ENCODE data around the gene ZKSCAN5.
A peak's percentile ranks its signal among the peaks of the same experiment; 100 is the strongest.

ZKSCAN5 gene

DNA sequence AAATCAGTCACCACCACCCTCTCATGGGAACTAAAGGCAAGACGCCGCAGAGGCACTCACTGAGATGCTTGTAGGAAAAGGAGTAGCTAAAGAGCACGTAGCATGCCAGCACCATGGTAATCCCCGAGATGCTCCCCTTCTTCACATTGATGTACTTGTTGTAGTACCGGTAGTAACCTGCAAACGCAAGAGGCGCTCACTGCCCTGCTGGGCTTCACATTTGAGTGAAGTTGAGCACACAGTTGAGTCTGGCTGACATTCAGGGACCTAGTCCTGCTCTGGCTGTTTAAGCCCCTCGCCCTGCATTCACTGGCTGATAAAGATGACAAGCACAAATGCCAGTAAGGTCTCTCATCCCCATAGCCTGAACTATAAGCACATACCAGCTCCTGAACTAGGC, 45.4 kb upstream of the ZKSCAN5 start:
- TF ChIP-seq, protein P1, sequence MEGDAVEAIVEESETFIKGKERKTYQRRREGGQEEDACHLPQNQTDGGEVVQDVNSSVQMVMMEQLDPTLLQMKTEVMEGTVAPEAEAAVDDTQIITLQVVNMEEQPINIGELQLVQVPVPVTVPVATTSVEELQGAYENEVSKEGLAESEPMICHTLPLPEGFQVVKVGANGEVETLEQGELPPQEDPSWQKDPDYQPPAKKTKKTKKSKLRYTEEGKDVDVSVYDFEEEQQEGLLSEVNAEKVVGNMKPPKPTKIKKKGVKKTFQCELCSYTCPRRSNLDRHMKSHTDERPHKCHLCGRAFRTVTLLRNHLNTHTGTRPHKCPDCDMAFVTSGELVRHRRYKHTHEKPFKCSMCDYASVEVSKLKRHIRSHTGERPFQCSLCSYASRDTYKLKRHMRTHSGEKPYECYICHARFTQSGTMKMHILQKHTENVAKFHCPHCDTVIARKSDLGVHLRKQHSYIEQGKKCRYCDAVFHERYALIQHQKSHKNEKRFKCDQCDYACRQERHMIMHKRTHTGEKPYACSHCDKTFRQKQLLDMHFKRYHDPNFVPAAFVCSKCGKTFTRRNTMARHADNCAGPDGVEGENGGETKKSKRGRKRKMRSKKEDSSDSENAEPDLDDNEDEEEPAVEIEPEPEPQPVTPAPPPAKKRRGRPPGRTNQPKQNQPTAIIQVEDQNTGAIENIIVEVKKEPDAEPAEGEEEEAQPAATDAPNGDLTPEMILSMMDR (IDR thresholded peaks at IDR 0.05; ENCODE audit: unreplicated experiment in 3 of 3) = peak; percentile 5 to 31 (median 22)
- Mint-ChIP-seq H3K27ac (peak overlapping the region in 1 of 3 experiments; percentile 9), H3K36me3 (ENCODE audit: low read depth) (peaks cover 51% of the 10 kb centered on the region), H3K4me3 (no peak overlapping the region), H3K27me3 (ENCODE audit: low read depth) (no peaks in the 10 kb centered on the region), H3K4me1 (peaks cover 44% of the 10 kb centered on the region), H3K9me3 (no peaks in the 10 kb centered on the region)

DNA sequence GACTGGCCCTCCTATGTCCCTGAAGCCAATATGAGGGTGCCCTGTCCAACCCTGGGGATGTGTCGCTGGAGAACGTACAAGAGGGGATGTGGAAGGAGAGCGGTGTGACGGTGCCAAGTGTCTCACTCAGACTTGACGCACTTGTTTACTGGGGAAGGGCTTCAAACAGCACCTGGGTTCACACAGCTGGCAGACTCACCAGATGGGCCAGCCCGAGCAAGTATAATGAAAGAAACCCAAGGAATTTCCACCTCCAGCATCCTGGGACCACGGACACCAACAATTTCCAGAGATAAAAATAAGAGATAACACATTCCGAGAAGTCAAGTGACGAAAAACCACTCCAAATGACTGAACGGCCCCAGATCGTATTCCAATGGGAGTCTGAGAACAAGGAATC, 43.8 kb upstream of the ZKSCAN5 start:
- Mint-ChIP-seq H3K4me1 (peaks cover 46% of the 10 kb centered on the region), H3K27me3 (ENCODE audit: low read depth) (no peaks in the 10 kb centered on the region), H3K27ac (no peak overlapping the region), H3K9me3 (no peaks in the 10 kb centered on the region), H3K4me3 (peak overlapping the region in 2 of 3 experiments; percentile 11 to 16), H3K36me3 (ENCODE audit: low read depth) (peaks cover 53% of the 10 kb centered on the region)
- TF ChIP-seq, protein P1 (IDR thresholded peaks at IDR 0.05; ENCODE audit: unreplicated experiment in 3 of 3) = no peak

DNA sequence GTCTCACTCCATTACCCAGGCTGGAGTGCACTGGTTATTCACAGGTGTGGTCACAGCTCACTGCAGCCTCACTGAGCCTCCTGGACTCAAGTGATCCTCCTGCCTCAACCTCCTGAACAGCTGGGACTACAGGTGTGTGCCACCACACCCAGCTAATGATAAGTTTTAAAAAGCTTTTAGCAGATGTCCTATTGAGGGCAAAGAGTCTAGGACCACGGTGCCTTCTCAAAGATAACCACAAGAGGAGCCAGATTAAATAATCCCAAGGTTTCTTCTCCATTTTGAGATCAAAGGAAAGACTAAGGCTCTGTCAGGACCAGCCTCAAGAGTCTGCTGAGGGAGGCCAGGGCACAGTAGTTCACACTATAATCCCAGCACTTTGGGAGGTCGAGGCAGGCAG, 43.2 kb upstream of the ZKSCAN5 start:
- Mint-ChIP-seq H3K36me3 (ENCODE audit: low read depth) (peaks cover 51% of the 10 kb centered on the region), H3K27me3 (ENCODE audit: low read depth) (no peaks in the 10 kb centered on the region), H3K27ac (no peak overlapping the region), H3K4me3 (peak overlapping the region in 2 of 3 experiments; percentile 19 to 32), H3K4me1 (peaks cover 49% of the 10 kb centered on the region), H3K9me3 (no peaks in the 10 kb centered on the region)
- TF ChIP-seq, protein P1 (IDR thresholded peaks at IDR 0.05; ENCODE audit: unreplicated experiment in 3 of 3) = no peak

DNA sequence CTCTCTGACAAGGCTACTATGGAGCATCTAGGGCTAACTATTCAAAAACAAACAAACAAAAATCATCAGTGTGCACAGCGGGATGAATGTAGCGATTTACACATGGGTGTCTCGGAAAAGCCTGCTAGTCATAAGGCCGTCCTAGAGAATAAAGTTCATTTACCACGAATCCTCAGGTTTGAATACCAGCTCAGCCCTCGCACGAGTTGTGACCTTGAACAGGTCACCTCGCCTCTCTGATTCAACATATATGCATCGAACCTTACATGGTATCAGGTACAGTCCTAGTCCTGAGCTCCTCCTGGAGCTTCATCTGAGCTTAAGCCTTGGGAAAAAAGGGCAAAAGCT, 39.1 kb upstream of the ZKSCAN5 start:
- H3K4me3 Mint-ChIP-seq = peak overlapping the region; percentile 86 to 94 (median 93)
- H3K36me3 Mint-ChIP-seq (ENCODE audit: low read depth) = peaks cover 21% of the 10 kb centered on the region
- TF ChIP-seq, protein P1 (IDR thresholded peaks at IDR 0.05; ENCODE audit: unreplicated experiment in 3 of 3) = no peak
- no peaks in the 10 kb centered on the region for H3K9me3 Mint-ChIP-seq
- H3K27ac Mint-ChIP-seq = peak overlapping the region; percentile 85 to 97 (median 90)
- peaks cover 24% of the 10 kb centered on the region for H3K4me1 Mint-ChIP-seq
- peaks cover 18% of the 10 kb centered on the region for H3K27me3 Mint-ChIP-seq (ENCODE audit: low read depth)

DNA sequence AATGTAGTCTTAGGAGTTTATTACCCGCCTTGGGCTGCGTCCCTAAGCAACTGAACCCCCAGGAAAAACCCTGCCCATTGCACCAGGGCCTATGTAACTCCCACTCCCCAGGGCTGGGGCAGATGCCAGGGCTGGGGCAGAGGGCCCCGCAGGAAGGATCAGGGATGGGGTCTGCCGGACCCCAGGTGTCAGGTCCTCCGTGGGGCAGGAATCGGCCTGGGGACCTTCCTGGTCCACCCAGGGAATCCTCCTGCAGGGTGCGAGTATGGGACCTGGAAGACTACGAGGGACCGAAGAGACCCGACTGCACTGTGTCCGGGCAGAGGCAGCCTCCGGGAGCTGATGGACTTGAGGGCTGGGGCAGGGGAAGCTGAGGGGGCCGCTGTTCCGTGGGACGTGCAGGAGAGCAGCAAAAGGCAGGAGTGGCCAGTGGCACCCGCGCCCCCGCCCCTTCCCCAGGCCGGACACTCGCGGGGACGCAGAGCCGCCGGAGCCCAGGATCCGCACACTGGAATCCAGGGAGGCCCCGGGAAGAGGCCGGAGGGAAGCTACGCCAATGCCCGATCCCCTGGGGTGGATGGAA, 36.0 kb upstream of the ZKSCAN5 start:
- no peak overlapping the region for H3K27ac Mint-ChIP-seq
- H3K4me3 Mint-ChIP-seq = peak overlapping the region; percentile 32 to 63 (median 56)
- TF ChIP-seq, protein P1 (IDR thresholded peaks at IDR 0.05; ENCODE audit: unreplicated experiment in 3 of 3) = no peak
- H3K36me3 Mint-ChIP-seq (ENCODE audit: low read depth) = peaks cover 11% of the 10 kb centered on the region
- H3K27me3 Mint-ChIP-seq (ENCODE audit: low read depth) = peaks cover 28% of the 10 kb centered on the region
- H3K4me1 Mint-ChIP-seq = peaks cover 26% of the 10 kb centered on the region
- no peaks in the 10 kb centered on the region for H3K9me3 Mint-ChIP-seq

DNA sequence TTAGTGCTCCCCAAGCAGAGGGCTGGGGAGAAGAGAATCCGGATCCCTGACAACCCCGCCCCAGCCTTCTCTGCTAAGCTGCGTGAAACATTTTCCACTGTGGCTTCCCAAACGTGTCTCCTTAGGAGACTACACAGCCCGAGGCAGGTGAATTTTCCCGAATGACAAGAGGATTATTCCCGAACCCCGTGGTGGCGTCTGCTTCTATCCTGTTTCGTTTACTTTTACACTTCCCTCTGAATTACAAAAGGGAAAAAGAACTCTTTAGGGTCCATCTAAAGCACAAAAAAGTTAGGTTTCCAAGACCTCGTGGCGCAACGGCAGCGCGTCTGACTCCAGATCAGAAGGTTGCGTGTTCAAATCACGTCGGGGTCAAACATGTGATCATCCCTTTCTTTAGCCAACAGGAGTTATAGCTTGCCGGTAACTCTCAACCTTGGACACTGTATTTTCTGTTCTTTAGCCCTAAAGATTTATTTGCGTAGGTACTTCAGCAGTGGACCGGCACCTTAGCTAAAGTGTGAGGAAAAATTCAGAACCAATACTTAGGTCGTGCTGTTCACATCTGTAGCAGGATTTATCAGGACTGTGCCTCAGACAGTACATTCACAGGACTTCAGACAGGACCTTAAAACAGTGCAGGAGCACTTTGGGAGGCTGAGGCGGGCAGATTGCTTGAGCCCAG, 34.9 kb upstream of the ZKSCAN5 start:
- peaks cover 28% of the 10 kb centered on the region for H3K27me3 Mint-ChIP-seq (ENCODE audit: low read depth)
- H3K9me3 Mint-ChIP-seq = no peaks in the 10 kb centered on the region
- H3K4me3 Mint-ChIP-seq = peak overlapping the region; percentile 34 to 72 (median 59)
- TF ChIP-seq, protein P1 (IDR thresholded peaks at IDR 0.05; ENCODE audit: unreplicated experiment in 3 of 3) = no peak
- peak overlapping the region in 1 of 3 experiments; percentile 64 for H3K27ac Mint-ChIP-seq
- H3K36me3 Mint-ChIP-seq (ENCODE audit: low read depth) = peaks cover 4% of the 10 kb centered on the region
- peaks cover 21% of the 10 kb centered on the region for H3K4me1 Mint-ChIP-seq
